Measurements from ENCODE around the gene EYS. TPM values are rescaled to one million over a fixed set of nuclear protein-coding genes. Genes with fewer than 3 reads are reported as not detected.

The EYS gene
- total RNA-seq, 2 donors from 2014 or later: 0.18 to 3.5 TPM

DNA sequence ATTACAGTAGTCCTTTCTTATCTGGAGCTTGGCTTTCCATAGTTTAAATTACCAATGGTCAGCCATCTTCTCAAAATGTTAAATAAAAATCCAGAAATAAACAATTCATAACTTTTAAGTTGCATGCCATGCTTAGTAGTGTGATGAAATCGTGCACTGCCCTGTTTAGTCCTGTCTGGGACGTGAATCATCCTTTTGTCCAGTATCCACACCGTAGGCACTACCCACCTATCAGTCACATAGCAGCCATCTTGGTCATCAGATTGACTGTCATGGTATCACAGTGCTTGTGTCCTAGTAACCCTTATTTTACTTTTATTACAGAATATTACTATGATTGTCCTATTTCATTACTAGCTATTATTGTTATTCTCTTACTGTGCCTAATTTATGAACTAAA is 924.1 kb downstream of the EYS start:
- intact Hi-C loops (cut with DNase I): no loop called here
- H3K4me3 ChIP-seq: no peak overlapping the region
- no peak for DNase-seq (ENCODE audit: low spot score)
- no peaks in the 10 kb centered on the region for H3K4me1 ChIP-seq (replicated peaks)
- H3K27me3 ChIP-seq (replicated peaks; ENCODE audit: insufficient read depth): no peaks in the 10 kb centered on the region
- no peaks in the 10 kb centered on the region for H3K36me3 ChIP-seq
- WGBS: 90% methylated on average over 3 of the region's 3 CpGs
- H3K27ac ChIP-seq: no peak overlapping the region
- TF ChIP-seq, protein P1, sequence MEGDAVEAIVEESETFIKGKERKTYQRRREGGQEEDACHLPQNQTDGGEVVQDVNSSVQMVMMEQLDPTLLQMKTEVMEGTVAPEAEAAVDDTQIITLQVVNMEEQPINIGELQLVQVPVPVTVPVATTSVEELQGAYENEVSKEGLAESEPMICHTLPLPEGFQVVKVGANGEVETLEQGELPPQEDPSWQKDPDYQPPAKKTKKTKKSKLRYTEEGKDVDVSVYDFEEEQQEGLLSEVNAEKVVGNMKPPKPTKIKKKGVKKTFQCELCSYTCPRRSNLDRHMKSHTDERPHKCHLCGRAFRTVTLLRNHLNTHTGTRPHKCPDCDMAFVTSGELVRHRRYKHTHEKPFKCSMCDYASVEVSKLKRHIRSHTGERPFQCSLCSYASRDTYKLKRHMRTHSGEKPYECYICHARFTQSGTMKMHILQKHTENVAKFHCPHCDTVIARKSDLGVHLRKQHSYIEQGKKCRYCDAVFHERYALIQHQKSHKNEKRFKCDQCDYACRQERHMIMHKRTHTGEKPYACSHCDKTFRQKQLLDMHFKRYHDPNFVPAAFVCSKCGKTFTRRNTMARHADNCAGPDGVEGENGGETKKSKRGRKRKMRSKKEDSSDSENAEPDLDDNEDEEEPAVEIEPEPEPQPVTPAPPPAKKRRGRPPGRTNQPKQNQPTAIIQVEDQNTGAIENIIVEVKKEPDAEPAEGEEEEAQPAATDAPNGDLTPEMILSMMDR (IDR thresholded peaks at IDR 0.05): no peak
- TF ChIP-seq POLR2A (IDR thresholded peaks at IDR 0.05): no peak
- no peak for TF ChIP-seq POLR2AphosphoS5 (IDR thresholded peaks at IDR 0.05)
- H3K9me3 ChIP-seq: no peaks in the 10 kb centered on the region

DNA sequence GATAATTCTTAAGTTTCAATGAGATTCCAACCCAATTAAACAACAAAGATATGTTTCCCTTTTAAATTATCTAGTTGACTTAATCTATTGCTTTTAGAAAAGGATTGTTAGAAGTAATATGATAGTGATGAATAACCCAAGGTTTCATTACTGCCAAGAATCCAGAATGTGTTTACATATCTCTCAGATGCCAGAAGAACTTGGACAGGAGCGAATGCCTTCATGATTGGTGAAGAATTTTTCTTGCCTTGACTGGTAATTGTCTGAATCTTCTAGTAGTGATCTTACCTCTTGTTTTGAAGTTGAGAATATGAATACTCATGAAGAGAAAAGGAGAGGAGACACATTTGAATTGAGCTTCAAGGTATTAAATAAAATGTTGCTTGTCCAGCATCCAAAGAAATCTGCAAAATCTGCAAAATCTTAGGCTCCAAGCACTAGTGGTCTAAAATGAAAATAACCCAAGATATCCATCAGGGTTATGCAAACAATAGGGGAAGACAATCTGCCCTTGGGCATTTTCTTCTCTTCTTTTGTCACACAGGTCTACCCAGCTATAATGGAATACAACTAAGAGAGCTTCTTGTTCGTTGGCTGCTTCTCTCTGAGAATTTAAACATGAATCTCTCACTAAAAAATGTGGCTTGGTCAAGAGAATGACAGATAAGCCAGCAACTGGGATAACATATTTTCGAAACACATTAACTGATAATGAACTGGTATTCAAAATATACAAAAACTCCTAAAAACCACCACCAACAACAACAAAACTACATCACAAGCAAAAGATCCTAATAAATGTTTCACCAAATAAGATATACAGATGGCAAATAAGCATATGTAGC is 928.9 kb downstream of the EYS start:
- Histone ChIP-seq H3K4me1 (replicated peaks) (no peaks in the 10 kb centered on the region), H3K27me3 (replicated peaks; ENCODE audit: insufficient read depth) (no peaks in the 10 kb centered on the region), H3K9me3 (no peaks in the 10 kb centered on the region), H3K4me3 (no peak overlapping the region), H3K27ac (no peak overlapping the region), H3K36me3 (no peaks in the 10 kb centered on the region)
- intact Hi-C loops (cut with DNase I): no loop called here
- 33% methylated on average over 3 of the region's 3 CpGs for WGBS
- TF ChIP-seq POLR2A (IDR thresholded peaks at IDR 0.05): no peak
- TF ChIP-seq POLR2AphosphoS5 (IDR thresholded peaks at IDR 0.05): no peak
- TF ChIP-seq, protein P1 (IDR thresholded peaks at IDR 0.05): no peak
- DNase-seq (ENCODE audit: low spot score): no peak

DNA sequence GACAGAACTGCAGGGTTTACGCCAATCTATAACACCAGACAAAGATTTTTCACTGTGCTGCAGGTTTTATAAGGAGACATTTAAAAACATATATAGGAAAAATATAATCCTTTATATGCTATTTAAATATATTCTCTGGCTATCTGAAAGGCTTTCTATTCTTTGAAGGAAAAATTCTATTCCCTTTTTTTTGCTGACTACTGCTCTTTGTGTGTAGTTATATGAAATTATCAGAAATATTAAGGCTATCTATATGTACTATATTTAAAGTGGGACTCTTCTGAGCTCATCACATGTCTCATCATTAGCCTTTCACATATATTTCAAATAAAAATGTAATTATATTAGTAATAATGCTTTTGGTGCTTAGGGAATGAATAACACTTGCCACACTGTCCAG is 930.7 kb downstream of the EYS start:
- Histone ChIP-seq H3K27ac (no peak overlapping the region), H3K27me3 (replicated peaks; ENCODE audit: insufficient read depth) (no peaks in the 10 kb centered on the region), H3K36me3 (no peaks in the 10 kb centered on the region), H3K4me1 (replicated peaks) (no peaks in the 10 kb centered on the region), H3K4me3 (no peak overlapping the region), H3K9me3 (no peaks in the 10 kb centered on the region)
- TF ChIP-seq POLR2AphosphoS5 (IDR thresholded peaks at IDR 0.05): no peak
- TF ChIP-seq POLR2A (IDR thresholded peaks at IDR 0.05): no peak
- TF ChIP-seq, protein P1 (IDR thresholded peaks at IDR 0.05): no peak
- 43% methylated on average over 1 of the region's 1 CpG for WGBS
- intact Hi-C loops (cut with DNase I): no loop called here
- DNase-seq (ENCODE audit: low spot score): no peak

DNA sequence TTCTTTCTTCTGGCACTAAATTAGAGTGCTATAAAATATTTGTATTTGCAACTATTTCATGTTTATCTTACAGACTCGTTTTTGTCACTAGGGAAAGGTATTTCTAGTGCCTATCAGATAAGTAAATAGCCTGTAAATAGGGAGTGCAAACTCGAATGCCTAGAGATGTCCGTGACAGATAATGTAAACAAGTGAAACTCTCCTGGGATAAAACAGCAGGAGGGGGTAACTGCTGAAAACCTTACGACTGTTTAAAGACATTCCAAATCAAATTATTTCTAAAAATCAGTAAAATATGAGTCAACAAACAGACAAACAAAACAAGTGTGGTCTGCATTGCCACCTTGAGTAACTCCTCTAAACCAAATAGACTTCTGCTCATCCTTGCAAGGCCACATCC is 932.1 kb downstream of the EYS start:
- DNase-seq (ENCODE audit: low spot score): no peak
- no peaks in the 10 kb centered on the region for H3K9me3 ChIP-seq
- H3K4me1 ChIP-seq (replicated peaks): no peaks in the 10 kb centered on the region
- no peak overlapping the region for H3K4me3 ChIP-seq
- TF ChIP-seq POLR2AphosphoS5 (IDR thresholded peaks at IDR 0.05) (no peak), POLR2A (IDR thresholded peaks at IDR 0.05) (no peak)
- TF ChIP-seq, protein P1 (IDR thresholded peaks at IDR 0.05): no peak
- H3K27me3 ChIP-seq (replicated peaks; ENCODE audit: insufficient read depth): no peaks in the 10 kb centered on the region
- intact Hi-C loops (cut with DNase I): no loop called here
- WGBS: 4% methylated on average over 4 of the region's 4 CpGs
- no peak overlapping the region for H3K27ac ChIP-seq
- H3K36me3 ChIP-seq: no peaks in the 10 kb centered on the region

DNA sequence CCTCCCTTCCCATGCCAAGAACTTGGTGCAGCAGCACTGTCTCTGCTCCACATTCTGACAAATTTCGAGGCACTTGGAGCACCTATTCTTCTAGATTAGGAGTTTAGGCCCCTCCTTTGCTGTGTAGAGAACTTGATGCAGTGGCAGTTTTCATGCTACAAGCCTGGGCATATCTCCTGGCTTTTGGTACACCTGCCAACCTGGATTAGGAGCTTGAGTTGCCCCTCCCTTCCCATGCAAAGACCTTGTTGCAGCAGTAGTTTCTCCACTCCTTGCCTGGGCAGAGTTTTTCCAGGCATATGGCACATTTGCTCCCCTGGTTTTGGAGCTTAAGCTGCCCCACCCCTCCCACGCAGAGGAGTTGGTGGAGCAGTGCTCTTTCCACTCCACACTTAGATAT is 956.1 kb downstream of the EYS start:
- Histone ChIP-seq H3K36me3 (no peaks in the 10 kb centered on the region), H3K9me3 (no peaks in the 10 kb centered on the region), H3K27me3 (replicated peaks; ENCODE audit: insufficient read depth) (no peaks in the 10 kb centered on the region), H3K4me1 (replicated peaks) (no peaks in the 10 kb centered on the region), H3K4me3 (no peak overlapping the region), H3K27ac (no peak overlapping the region)
- TF ChIP-seq POLR2AphosphoS5 (IDR thresholded peaks at IDR 0.05) (no peak), POLR2A (IDR thresholded peaks at IDR 0.05) (no peak)
- TF ChIP-seq, protein P1 (IDR thresholded peaks at IDR 0.05): no peak
- 37% methylated on average over 2 of the region's 2 CpGs for WGBS
- peak; percentile 21 for DNase-seq (ENCODE audit: low spot score)
- intact Hi-C loops (cut with DNase I): no loop called here
